ENCODE data around the gene SFXN5.
A peak's percentile ranks its signal among the peaks of the same experiment; 100 is the strongest.

The SFXN5 gene

GRCh38 chr2:72900191-72900825 lies 171.2 kb downstream of the SFXN5 start:
- no peak for DNase-seq (ENCODE audit: low read depth in 2 of 2)

GRCh38 chr2:72898585-72898906 lies 173.0 kb downstream of the SFXN5 start:
- no peak for DNase-seq (ENCODE audit: low read depth in 2 of 2)

- no peak for DNase-seq (ENCODE audit: low read depth in 2 of 2)
Observed at GRCh38 chr2:72897785-72898584, 173.5 kb downstream of the SFXN5 start.

GRCh38 chr2:72896446-72896845 lies 175.1 kb downstream of the SFXN5 start:
- peak in 1 of 2 experiments; percentile 19 for DNase-seq (ENCODE audit: low read depth in 2 of 2)

- peak in 1 of 2 experiments; percentile 20 for DNase-seq (ENCODE audit: low read depth in 2 of 2)
Observed at GRCh38 chr2:72895759-72896281, 175.7 kb downstream of the SFXN5 start.

- no peak for DNase-seq (ENCODE audit: low read depth in 2 of 2)
Observed at GRCh38 chr2:72895154-72895553, 176.4 kb downstream of the SFXN5 start.

GRCh38 chr2:72894514-72894913 lies 177.0 kb downstream of the SFXN5 start:
- DNase-seq (ENCODE audit: low read depth in 2 of 2): no peak

GRCh38 chr2:72893594-72894319 lies 177.8 kb downstream of the SFXN5 start:
- DNase-seq (ENCODE audit: low read depth in 2 of 2): peak; percentile 23 to 29

GRCh38 chr2:72892506-72893173 lies 178.9 kb downstream of the SFXN5 start:
- peak; percentile 25 for DNase-seq (ENCODE audit: low read depth in 2 of 2)

All from fibroblast of skin of left quadriceps (primary cell).